Stomach (tissue), 4 donors: Measurements from ENCODE around the gene RSRC2.

ENCODE experiments used
- POLR2A ChIP-seq, 4 donors: fragments of 450-650 bp; IDR thresholded peaks; one replicate each; pipeline ENCODE4 v1.6.1; 2016; ENCODE audit warnings: antibody characterized with exemption in 4 of 4, control low read depth in 2 of 4, mild to moderate bottlenecking in 1 of 4, moderate library complexity in 1 of 4
- TF ChIP-seq, protein P1 (sequence below), 7 experiments: fragments of 450-650 bp in 4 of 7; fragments of 200-600 bp in 3 of 7; sonication (generic) in 3 of 7; IDR thresholded peaks; one replicate each; pipeline ENCODE4 v1.5.1; 2016 to 2019; ENCODE audit warnings: antibody characterized with exemption in 7 of 7, control low read depth in 2 of 7, mild to moderate bottlenecking in 1 of 7

- TF ChIP-seq, protein P1, sequence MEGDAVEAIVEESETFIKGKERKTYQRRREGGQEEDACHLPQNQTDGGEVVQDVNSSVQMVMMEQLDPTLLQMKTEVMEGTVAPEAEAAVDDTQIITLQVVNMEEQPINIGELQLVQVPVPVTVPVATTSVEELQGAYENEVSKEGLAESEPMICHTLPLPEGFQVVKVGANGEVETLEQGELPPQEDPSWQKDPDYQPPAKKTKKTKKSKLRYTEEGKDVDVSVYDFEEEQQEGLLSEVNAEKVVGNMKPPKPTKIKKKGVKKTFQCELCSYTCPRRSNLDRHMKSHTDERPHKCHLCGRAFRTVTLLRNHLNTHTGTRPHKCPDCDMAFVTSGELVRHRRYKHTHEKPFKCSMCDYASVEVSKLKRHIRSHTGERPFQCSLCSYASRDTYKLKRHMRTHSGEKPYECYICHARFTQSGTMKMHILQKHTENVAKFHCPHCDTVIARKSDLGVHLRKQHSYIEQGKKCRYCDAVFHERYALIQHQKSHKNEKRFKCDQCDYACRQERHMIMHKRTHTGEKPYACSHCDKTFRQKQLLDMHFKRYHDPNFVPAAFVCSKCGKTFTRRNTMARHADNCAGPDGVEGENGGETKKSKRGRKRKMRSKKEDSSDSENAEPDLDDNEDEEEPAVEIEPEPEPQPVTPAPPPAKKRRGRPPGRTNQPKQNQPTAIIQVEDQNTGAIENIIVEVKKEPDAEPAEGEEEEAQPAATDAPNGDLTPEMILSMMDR (IDR thresholded peaks at IDR 0.05): no peak
- no peak for TF ChIP-seq POLR2A (IDR thresholded peaks at IDR 0.05)
Measured at GRCh38 chr12:122533856-122534255, 7.1 kb upstream of the RSRC2 start.
